Calu3 (cell line): Measurements from ENCODE around the gene SMAD2. TPM values are rescaled to one million over a fixed set of nuclear protein-coding genes. Genes with fewer than 3 reads are reported as not detected.

Experiments
- BruUV-seq: library from RNA; stranded (reverse); fragments of 400-500 nt; replicated peaks from 2 replicates; lab custom pipeline; 2021; lab: Mats Ljungman, UMichigan
- CTCF ChIA-PET: fragments of 300-600 bp; sonication (Branson Sonifier 250); formaldehyde crosslinking; loops from one replicate; lab custom pipeline; 2022; ENCODE audit warnings: antibody characterized with exemption; lab: Charles Lee
- DNase-seq: peaks from one replicate; pipeline ENCODE4 v3.0.0; 2022
- H3K27ac Mint-ChIP-seq: one replicate; pipeline ENCODE4 v1.8.0; 2022; ENCODE audit warnings: mixed read lengths; ENCODE audit not compliant: unreplicated experiment
- H3K27me3 Mint-ChIP-seq: one replicate; pipeline ENCODE4 v1.8.0; 2022; ENCODE audit warnings: mixed read lengths; ENCODE audit not compliant: unreplicated experiment
- H3K36me3 Mint-ChIP-seq: one replicate; pipeline ENCODE4 v1.8.0; 2022; ENCODE audit warnings: mild to moderate bottlenecking, moderate library complexity, mixed read lengths; ENCODE audit not compliant: insufficient read depth, unreplicated experiment
- H3K4me1 Mint-ChIP-seq: one replicate; pipeline ENCODE4 v1.8.0; 2022; ENCODE audit warnings: mild to moderate bottlenecking, low read depth, mixed read lengths; ENCODE audit not compliant: unreplicated experiment
- H3K4me3 Mint-ChIP-seq: one replicate; pipeline ENCODE4 v1.8.0; 2022; ENCODE audit warnings: mild to moderate bottlenecking, low read depth, moderate library complexity, mixed read lengths; ENCODE audit not compliant: unreplicated experiment
- H3K9me3 Mint-ChIP-seq: one replicate; pipeline ENCODE4 v1.8.0; 2022; ENCODE audit warnings: low read depth, mixed read lengths; ENCODE audit not compliant: unreplicated experiment
- intact Hi-C: fragments of 100-400 bp; cut with micrococcal nuclease; formaldehyde crosslinking; loops from one replicate; pipeline ENCODE4 v1.10.0; 2022; ENCODE audit not compliant: unreplicated experiment
- total RNA-seq: library from RNA; stranded (reverse); gene quantifications from 2 replicates; pipeline ENCODE4 v1.2.3, GENCODE V29; 2022
- TF ChIP-seq, protein P1 (sequence below): fragments of 200-600 bp; IDR thresholded peaks from one replicate; pipeline ENCODE4 v1.8.0; 2022; ENCODE audit warnings: antibody characterized with exemption; ENCODE audit not compliant: unreplicated experiment

Gene SMAD2
- total RNA-seq, 1 experiment from 2014 or later, result 134 TPM

DNA sequence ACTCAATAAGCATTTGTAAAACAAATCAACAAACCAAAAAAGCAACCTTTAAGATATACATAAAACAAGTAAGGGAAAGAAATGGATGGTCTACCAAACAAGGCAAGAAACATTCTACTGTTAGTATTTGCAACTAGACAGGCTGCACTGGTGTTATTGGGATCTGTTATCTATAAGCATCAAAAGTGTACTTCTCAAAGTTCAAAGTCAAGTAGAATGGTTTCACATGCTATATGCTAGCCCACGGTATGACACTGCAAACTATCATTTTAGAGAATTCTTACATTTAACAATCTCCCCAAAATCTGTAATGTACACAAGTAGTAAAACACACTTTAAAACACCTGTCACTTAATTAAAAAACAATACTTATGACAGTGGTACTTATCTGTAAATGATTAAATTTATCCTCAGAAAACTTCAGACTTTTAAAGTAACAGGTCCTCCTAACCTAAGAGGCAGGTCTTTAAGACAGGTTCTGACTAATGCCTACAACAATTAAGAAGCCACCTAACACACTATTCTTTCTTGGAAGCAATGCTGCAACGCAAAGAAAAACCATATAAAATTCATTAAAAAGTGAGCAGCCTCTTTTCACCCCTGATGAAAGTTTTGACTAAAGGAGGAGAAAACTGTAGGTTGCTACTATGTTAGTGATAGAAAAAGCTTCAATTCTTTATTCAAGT, 34.8 kb downstream of the SMAD2 start:
- CTCF ChIA-PET, result no interaction called here
- intact Hi-C loops, result no loop called here
- no TSS peak for BruUV-seq
- Mint-ChIP-seq H3K27me3 (no peaks in the 10 kb centered on the region), H3K27ac (no peak overlapping the region), H3K36me3 (peaks cover 15% of the 10 kb centered on the region), H3K4me1 (peaks cover 54% of the 10 kb centered on the region), H3K9me3 (no peaks in the 10 kb centered on the region), H3K4me3 (no peak overlapping the region)
- TF ChIP-seq, protein P1, sequence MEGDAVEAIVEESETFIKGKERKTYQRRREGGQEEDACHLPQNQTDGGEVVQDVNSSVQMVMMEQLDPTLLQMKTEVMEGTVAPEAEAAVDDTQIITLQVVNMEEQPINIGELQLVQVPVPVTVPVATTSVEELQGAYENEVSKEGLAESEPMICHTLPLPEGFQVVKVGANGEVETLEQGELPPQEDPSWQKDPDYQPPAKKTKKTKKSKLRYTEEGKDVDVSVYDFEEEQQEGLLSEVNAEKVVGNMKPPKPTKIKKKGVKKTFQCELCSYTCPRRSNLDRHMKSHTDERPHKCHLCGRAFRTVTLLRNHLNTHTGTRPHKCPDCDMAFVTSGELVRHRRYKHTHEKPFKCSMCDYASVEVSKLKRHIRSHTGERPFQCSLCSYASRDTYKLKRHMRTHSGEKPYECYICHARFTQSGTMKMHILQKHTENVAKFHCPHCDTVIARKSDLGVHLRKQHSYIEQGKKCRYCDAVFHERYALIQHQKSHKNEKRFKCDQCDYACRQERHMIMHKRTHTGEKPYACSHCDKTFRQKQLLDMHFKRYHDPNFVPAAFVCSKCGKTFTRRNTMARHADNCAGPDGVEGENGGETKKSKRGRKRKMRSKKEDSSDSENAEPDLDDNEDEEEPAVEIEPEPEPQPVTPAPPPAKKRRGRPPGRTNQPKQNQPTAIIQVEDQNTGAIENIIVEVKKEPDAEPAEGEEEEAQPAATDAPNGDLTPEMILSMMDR, result no peak
- no peak for DNase-seq

DNA sequence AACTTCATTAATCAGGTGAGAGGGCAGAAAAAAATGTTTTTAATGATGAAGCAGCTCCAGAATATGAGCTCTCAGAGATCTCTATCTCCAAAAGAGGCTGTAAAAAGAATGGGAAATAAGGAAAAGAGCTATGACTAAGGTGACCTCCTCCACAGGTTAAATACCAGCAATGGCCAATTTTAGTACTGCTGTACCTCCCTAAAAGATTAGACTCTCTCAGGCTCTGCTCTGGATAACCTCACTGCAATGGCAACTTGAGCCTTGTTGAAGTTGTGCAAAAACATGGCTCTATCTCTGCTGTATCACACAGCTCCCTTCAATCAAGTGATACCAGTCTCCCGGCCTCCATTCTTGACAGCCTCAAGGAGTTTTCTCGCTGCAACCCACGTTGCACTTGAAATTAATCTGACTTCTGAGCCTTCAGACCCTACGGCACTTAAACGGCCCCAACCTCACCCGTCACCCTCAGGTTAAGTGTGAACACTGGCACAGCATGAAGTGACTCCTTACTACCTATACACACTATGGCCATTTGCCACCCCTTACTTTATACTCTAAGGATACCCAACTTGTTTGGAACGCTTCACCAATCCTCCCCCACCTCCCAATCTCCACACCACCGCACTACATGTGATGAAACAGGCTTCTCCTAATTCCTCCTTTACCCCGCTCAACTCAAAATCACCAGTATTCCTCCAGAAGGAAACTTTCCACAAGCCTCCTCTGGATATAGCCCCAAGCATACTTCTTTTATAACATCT, 36.3 kb downstream of the SMAD2 start:
- no peaks in the 10 kb centered on the region for H3K9me3 Mint-ChIP-seq
- no peaks in the 10 kb centered on the region for H3K27me3 Mint-ChIP-seq
- no peak overlapping the region for H3K27ac Mint-ChIP-seq
- CTCF ChIA-PET, result no interaction called here
- no peak overlapping the region for H3K4me3 Mint-ChIP-seq
- H3K36me3 Mint-ChIP-seq, result peaks cover 15% of the 10 kb centered on the region
- H3K4me1 Mint-ChIP-seq, result peaks cover 38% of the 10 kb centered on the region
- BruUV-seq, result no TSS peak
- TF ChIP-seq, protein P1, result no peak
- no peak for DNase-seq
- intact Hi-C loops, result no loop called here

DNA sequence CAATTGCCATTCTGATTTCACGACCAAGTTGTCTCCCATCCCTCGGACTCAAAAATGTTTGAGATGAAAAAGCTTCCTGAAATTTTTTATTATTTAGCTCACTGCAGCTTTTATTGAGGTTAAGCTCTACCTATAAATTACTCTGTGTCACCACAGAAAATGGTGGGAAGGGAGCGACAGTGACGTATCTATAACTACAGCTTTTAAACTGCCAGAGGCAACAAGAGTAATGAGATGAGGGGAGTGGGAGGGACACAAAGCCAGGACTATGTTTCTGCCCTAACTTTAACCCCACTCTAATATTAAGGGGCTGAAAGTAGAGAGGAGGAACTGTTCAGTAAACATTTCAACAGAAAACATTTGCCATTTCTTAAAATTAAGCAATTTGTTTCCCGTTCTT, 37.4 kb downstream of the SMAD2 start:
- H3K4me3 Mint-ChIP-seq, result no peak overlapping the region
- no peak for DNase-seq
- no peaks in the 10 kb centered on the region for H3K27me3 Mint-ChIP-seq
- TF ChIP-seq, protein P1, result no peak
- no TSS peak for BruUV-seq
- peaks cover 11% of the 10 kb centered on the region for H3K36me3 Mint-ChIP-seq
- H3K9me3 Mint-ChIP-seq, result no peaks in the 10 kb centered on the region
- H3K4me1 Mint-ChIP-seq, result peaks cover 27% of the 10 kb centered on the region
- intact Hi-C loops, result no loop called here
- CTCF ChIA-PET, result no interaction called here
- H3K27ac Mint-ChIP-seq, result no peak overlapping the region

DNA sequence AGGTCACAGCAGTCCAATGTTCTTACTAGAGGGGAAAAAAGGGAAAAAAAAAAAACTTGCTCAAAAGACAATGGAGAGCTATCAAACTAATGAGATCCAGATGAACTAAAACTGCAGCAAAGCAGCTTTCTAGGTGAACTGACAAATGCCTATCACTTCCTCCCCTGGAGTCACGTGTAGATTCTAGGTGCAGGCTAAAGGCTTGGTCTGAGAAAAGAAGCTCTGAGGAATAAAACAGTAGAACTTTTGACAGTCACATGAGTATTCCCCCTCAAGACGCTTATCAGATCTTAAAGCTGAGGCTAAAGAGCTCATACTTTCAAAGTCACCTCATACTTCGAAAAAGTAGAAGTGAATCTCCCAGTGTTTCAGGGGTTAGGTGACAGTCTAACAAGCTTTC, 42.3 kb downstream of the SMAD2 start:
- Mint-ChIP-seq H3K36me3 (peaks cover 16% of the 10 kb centered on the region), H3K9me3 (no peaks in the 10 kb centered on the region), H3K27ac (no peak overlapping the region), H3K4me3 (no peak overlapping the region), H3K27me3 (no peaks in the 10 kb centered on the region), H3K4me1 (peaks cover 23% of the 10 kb centered on the region)
- TF ChIP-seq, protein P1, result no peak
- CTCF ChIA-PET, result no interaction called here
- DNase-seq, result no peak
- BruUV-seq, result no TSS peak
- intact Hi-C loops, result loop anchor here (10.0 kb wide), 1 partner anchor 63 kb away; no protein-coding TSS in a partner anchor
